ENCODE results near the gene STX5.

- TF ChIP-seq CTCF (IDR thresholded peaks at IDR 0.05) (no peak), EZH2 (IDR thresholded peaks at IDR 0.05) (no peak)
Observed at GRCh38 chr11:62857541-62857982, 25.7 kb upstream of the STX5 start.
